Panc1 (cell line): ENCODE results near the gene CTLA4. TPM values are rescaled to one million over a fixed set of nuclear protein-coding genes. Genes with fewer than 3 reads are reported as not detected.

Source experiments
- ATAC-seq: fragments of 200-7000 bp; cut with Tn5 transposase; 2 replicates; pipeline ENCODE4 v1.9.1; 2020; ENCODE audit warnings: mild to moderate bottlenecking, moderate library complexity
- BruUV-seq: library from RNA; stranded (reverse); fragments of 400-500 nt; replicated peaks from 2 replicates; lab custom pipeline; 2021; lab: Mats Ljungman, UMichigan
- CTCF ChIA-PET: fragments of 300-600 bp; sonication (Branson Sonifier 250); formaldehyde crosslinking; loops from one replicate; lab custom pipeline; 2022; ENCODE audit warnings: antibody characterized with exemption; lab: Charles Lee
- POLR2A ChIA-PET: fragments of 300-600 bp; sonication (Branson Sonifier 250); formaldehyde crosslinking; loops from one replicate; lab custom pipeline; 2022; ENCODE audit warnings: antibody characterized with exemption; lab: Charles Lee
- DNase-seq: peaks from one replicate; pipeline ENCODE4 v3.0.0-alpha.2; 2010; ENCODE audit warnings: low read depth, low spot score
- H3K27ac ChIP-seq: 2 replicates; pipeline ENCODE4 v1.5.1; 2011; ENCODE audit warnings: mild to moderate bottlenecking, low read length, inconsistent platforms
- H3K27me3 ChIP-seq: fragments of 200-500 bp; sonication (Bioruptor generic); 2 replicates; pipeline ENCODE4 v1.6.0; 2014; ENCODE audit warnings: low read length, inconsistent platforms; ENCODE audit not compliant: control insufficient read depth, insufficient read depth
- H3K36me3 ChIP-seq: fragments of 200-500 bp; sonication (Bioruptor generic); 2 replicates; pipeline ENCODE4 v1.5.1; 2014; ENCODE audit warnings: inconsistent platforms, mild to moderate bottlenecking, low read length, moderate library complexity; ENCODE audit not compliant: control insufficient read depth, insufficient read depth
- H3K4me1 ChIP-seq: 2 replicates; pipeline ENCODE4 v1.5.1; 2011; ENCODE audit warnings: inconsistent platforms, mild to moderate bottlenecking, low read length, moderate library complexity; ENCODE audit not compliant: control insufficient read depth, insufficient read depth
- H3K4me3 ChIP-seq, 2 experiments: 2 replicates each; pipeline ENCODE4 v1.5.1; 2011 to 2012; ENCODE audit warnings: low read depth in 2 of 2, low read length in 2 of 2, mild to moderate bottlenecking in 2 of 2, inconsistent platforms in 1 of 2, moderate library complexity in 1 of 2
- H3K9me3 ChIP-seq: fragments of 200-500 bp; sonication (Bioruptor generic); 2 replicates; pipeline ENCODE4 v1.5.1; 2014; ENCODE audit warnings: low read depth, mild to moderate bottlenecking, inconsistent platforms, low read length, moderate library complexity; ENCODE audit not compliant: control insufficient read depth, insufficient read depth
- POLR2AphosphoS5 ChIP-seq: IDR thresholded peaks from 2 replicates; pipeline ENCODE4 v1.6.1; 2012; ENCODE audit warnings: mild to moderate bottlenecking, low read depth, low read length, moderate library complexity
- SIN3A ChIP-seq: IDR thresholded peaks from 2 replicates; pipeline ENCODE4 v1.6.1; 2012; ENCODE audit warnings: low read depth, mild to moderate bottlenecking, low read length, moderate library complexity, borderline replicate concordance; ENCODE audit not compliant: insufficient read depth
- TCF7L2 ChIP-seq: IDR thresholded peaks from 2 replicates; pipeline ENCODE4 v1.6.1; 2011; ENCODE audit warnings: mild to moderate bottlenecking, low read depth, low read length, inconsistent platforms
- in situ Hi-C: cut with HindIII; loops from 2 replicates; pipeline ENCODE4 v1.10.0; 2016; ENCODE audit warnings: low sequenced_read_pairs, low pct_unique_long_range_greater_than_20kb
- intact Hi-C: fragments of 100-400 bp; cut with micrococcal nuclease; formaldehyde crosslinking; loops from one replicate; pipeline ENCODE4 v1.10.0; 2022; ENCODE audit not compliant: unreplicated experiment
- total RNA-seq: library from RNA; stranded (reverse); gene quantifications from one replicate; pipeline ENCODE4 v1.2.1, GENCODE V29; 2021; ENCODE audit not compliant: unreplicated experiment
- TF ChIP-seq, protein P1 (sequence below), 2 experiments: IDR thresholded peaks; 2 replicates each; pipeline ENCODE4 v1.6.1; 2011 to 2012; ENCODE audit warnings: low read depth in 2 of 2, control low read depth in 1 of 2, low read length in 1 of 2, mild to moderate bottlenecking in 1 of 2, moderate library complexity in 1 of 2; ENCODE audit not compliant: insufficient read depth in 1 of 2
- TF ChIP-seq, protein P2 (sequence below): fragments of 450-650 bp; IDR thresholded peaks from 2 replicates; pipeline ENCODE4 v1.5.1; 2017; ENCODE audit warnings: mild to moderate bottlenecking

CTLA4 gene
- total RNA-seq, 1 experiment from 2014 or later, result 0.08 TPM

DNA sequence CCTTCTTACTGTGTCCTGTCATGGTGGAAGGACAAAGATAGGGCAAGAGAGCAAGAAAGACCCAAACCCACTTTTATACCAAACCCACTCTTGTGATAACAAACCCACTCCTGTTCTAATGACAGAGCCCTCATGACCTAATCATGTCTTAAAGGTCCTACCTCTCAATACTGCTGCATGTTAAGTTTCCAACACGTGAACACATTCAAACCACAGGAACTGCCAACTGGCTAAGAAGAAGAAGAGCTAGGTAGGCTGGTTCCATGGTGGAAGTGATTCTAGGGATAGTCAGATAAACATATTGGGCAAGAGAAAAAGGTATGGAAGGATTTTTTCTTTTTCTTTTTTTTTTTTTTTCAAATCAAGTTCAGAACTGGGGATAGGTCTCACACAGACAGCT is 22.0 kb downstream of the CTLA4 start:
- Histone ChIP-seq H3K4me3 (no peak overlapping the region), H3K4me1 (no peaks in the 10 kb centered on the region), H3K27me3 (no peaks in the 10 kb centered on the region; the same call in 1 of the 2 replicates), H3K27ac (no peak overlapping the region), H3K9me3 (no peaks in the 10 kb centered on the region), H3K36me3 (no peaks in the 10 kb centered on the region)
- no TSS peak for BruUV-seq
- ChIA-PET CTCF (no interaction called here), POLR2A (no interaction called here)
- TF ChIP-seq SIN3A (no peak), TCF7L2 (no peak), POLR2AphosphoS5 (no peak)
- TF ChIP-seq, protein P1, sequence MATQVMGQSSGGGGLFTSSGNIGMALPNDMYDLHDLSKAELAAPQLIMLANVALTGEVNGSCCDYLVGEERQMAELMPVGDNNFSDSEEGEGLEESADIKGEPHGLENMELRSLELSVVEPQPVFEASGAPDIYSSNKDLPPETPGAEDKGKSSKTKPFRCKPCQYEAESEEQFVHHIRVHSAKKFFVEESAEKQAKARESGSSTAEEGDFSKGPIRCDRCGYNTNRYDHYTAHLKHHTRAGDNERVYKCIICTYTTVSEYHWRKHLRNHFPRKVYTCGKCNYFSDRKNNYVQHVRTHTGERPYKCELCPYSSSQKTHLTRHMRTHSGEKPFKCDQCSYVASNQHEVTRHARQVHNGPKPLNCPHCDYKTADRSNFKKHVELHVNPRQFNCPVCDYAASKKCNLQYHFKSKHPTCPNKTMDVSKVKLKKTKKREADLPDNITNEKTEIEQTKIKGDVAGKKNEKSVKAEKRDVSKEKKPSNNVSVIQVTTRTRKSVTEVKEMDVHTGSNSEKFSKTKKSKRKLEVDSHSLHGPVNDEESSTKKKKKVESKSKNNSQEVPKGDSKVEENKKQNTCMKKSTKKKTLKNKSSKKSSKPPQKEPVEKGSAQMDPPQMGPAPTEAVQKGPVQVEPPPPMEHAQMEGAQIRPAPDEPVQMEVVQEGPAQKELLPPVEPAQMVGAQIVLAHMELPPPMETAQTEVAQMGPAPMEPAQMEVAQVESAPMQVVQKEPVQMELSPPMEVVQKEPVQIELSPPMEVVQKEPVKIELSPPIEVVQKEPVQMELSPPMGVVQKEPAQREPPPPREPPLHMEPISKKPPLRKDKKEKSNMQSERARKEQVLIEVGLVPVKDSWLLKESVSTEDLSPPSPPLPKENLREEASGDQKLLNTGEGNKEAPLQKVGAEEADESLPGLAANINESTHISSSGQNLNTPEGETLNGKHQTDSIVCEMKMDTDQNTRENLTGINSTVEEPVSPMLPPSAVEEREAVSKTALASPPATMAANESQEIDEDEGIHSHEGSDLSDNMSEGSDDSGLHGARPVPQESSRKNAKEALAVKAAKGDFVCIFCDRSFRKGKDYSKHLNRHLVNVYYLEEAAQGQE (IDR thresholded peaks at IDR 0.05; ENCODE audit: insufficient read depth in 1 of 2, low read depth in 2 of 2, low read length in 1 of 2), result no peak
- TF ChIP-seq, protein P2, sequence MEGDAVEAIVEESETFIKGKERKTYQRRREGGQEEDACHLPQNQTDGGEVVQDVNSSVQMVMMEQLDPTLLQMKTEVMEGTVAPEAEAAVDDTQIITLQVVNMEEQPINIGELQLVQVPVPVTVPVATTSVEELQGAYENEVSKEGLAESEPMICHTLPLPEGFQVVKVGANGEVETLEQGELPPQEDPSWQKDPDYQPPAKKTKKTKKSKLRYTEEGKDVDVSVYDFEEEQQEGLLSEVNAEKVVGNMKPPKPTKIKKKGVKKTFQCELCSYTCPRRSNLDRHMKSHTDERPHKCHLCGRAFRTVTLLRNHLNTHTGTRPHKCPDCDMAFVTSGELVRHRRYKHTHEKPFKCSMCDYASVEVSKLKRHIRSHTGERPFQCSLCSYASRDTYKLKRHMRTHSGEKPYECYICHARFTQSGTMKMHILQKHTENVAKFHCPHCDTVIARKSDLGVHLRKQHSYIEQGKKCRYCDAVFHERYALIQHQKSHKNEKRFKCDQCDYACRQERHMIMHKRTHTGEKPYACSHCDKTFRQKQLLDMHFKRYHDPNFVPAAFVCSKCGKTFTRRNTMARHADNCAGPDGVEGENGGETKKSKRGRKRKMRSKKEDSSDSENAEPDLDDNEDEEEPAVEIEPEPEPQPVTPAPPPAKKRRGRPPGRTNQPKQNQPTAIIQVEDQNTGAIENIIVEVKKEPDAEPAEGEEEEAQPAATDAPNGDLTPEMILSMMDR, result no peak
- ATAC-seq, result no peak
- intact Hi-C loops (no loop called here), in situ Hi-C loops (no loop called here)
- no peak for DNase-seq

DNA sequence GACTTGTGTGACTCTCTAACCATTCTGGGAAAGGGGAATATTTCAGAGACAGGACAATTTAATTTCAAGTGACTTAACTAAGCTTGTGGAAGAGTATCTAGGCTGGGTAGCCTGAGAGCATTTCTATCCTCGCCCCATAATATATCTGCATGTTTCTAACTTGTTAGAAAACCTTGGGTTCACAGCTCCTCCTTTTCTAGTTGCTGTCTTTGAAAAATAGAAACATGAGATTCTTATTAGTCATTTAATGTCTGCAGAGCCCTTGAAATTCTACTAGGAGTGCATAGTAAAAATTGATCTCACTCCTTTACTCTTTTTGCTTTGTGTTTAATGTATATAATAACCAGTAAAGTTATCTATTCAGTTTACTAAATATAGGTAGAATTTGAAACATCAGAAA is 22.4 kb downstream of the CTLA4 start:
- ChIA-PET CTCF (no interaction called here), POLR2A (no interaction called here)
- ATAC-seq (no peak), DNase-seq (no peak)
- H3K27me3 ChIP-seq, result no peaks in the 10 kb centered on the region; the same call in 1 of the 2 replicates
- intact Hi-C loops (no loop called here), in situ Hi-C loops (no loop called here)
- no peak overlapping the region for H3K27ac ChIP-seq
- no peaks in the 10 kb centered on the region for H3K4me1 ChIP-seq
- no TSS peak for BruUV-seq
- no peaks in the 10 kb centered on the region for H3K9me3 ChIP-seq
- H3K4me3 ChIP-seq, result no peak overlapping the region
- TF ChIP-seq POLR2AphosphoS5, result no peak
- TF ChIP-seq, protein P2, result no peak
- TF ChIP-seq SIN3A, result no peak
- TF ChIP-seq, protein P1 (IDR thresholded peaks at IDR 0.05; ENCODE audit: insufficient read depth in 1 of 2, low read depth in 2 of 2, low read length in 1 of 2), result no peak
- TF ChIP-seq TCF7L2, result no peak
- H3K36me3 ChIP-seq, result no peaks in the 10 kb centered on the region
